GM10847 (cell line): Measurements from ENCODE around the gene MATN1.

ENCODE experiments used
- POLR2A ChIP-seq: IDR thresholded peaks from 2 replicates; pipeline ENCODE4 v1.6.1; 2011; ENCODE audit not compliant: insufficient read length; ENCODE audit errors: extremely low read depth

MATN1 gene

GRCh38 chr1:30760596-30761324, 37.4 kb upstream of the MATN1 start:
- no peak for TF ChIP-seq POLR2A

GRCh38 chr1:30759718-30760281, 36.4 kb upstream of the MATN1 start:
- no peak for TF ChIP-seq POLR2A

- no peak for TF ChIP-seq POLR2A
Measured at GRCh38 chr1:30758785-30759380, 35.5 kb upstream of the MATN1 start.

GRCh38 chr1:30758121-30758688, 34.8 kb upstream of the MATN1 start:
- no peak for TF ChIP-seq POLR2A

- TF ChIP-seq POLR2A, result peak; percentile 82
Measured at GRCh38 chr1:30757352-30758120, 34.2 kb upstream of the MATN1 start, which contains the start of gene LAPTM5. TSS of gene LAPTM5 (minus strand) at chr1:30757774. CDS start at chr1:30757745, 29 bp downstream.

GRCh38 chr1:30756545-30757351, 33.4 kb upstream of the MATN1 start:
- no peak for TF ChIP-seq POLR2A

- TF ChIP-seq POLR2A, result no peak
Measured at GRCh38 chr1:30756206-30756544, 32.8 kb upstream of the MATN1 start.

GRCh38 chr1:30755746-30756145, 32.4 kb upstream of the MATN1 start:
- TF ChIP-seq POLR2A, result no peak

- no peak for TF ChIP-seq POLR2A
Measured at GRCh38 chr1:30755334-30755733, 31.9 kb upstream of the MATN1 start.

- peak; percentile 40 for TF ChIP-seq POLR2A
Measured at GRCh38 chr1:30754684-30755171, 31.3 kb upstream of the MATN1 start.

GRCh38 chr1:30753660-30754123, 30.3 kb upstream of the MATN1 start:
- no peak for TF ChIP-seq POLR2A

GRCh38 chr1:30753118-30753517, 29.7 kb upstream of the MATN1 start:
- TF ChIP-seq POLR2A, result no peak

- peak; percentile 18 for TF ChIP-seq POLR2A
Measured at GRCh38 chr1:30752651-30752908, 29.2 kb upstream of the MATN1 start.

GRCh38 chr1:30751830-30752650, 28.7 kb upstream of the MATN1 start:
- TF ChIP-seq POLR2A, result peak; percentile 22
